H1 (cell line): ENCODE data around the gene CHCHD3. TPM values are rescaled to one million over a fixed set of nuclear protein-coding genes. Genes with fewer than 3 reads are reported as not detected.

Experiments
- CHD7 ChIP-seq: fragments of 300-600 bp; sonication (generic); IDR thresholded peaks from 2 replicates; pipeline ENCODE4 v1.7.1; 2012; ENCODE audit warnings: low read length, moderate library complexity, mild to moderate bottlenecking, inconsistent platforms; ENCODE audit not compliant: insufficient replicate concordance
- CTBP2 ChIP-seq: IDR thresholded peaks from 2 replicates; pipeline ENCODE4 v1.7.0; 2011; ENCODE audit warnings: borderline replicate concordance, mild to moderate bottlenecking, moderate library complexity, mixed read lengths, low read length; ENCODE audit not compliant: insufficient read depth, insufficient read length
- SRF ChIP-seq: IDR thresholded peaks from 2 replicates; pipeline ENCODE4 v1.6.1; 2011; ENCODE audit warnings: mild to moderate bottlenecking, low read depth, low read length, moderate library complexity
- polyA plus RNA-seq, 7 experiments: library from polyadenylated mRNA; depleted of rRNA in 3 of 7; stranded (reverse) in 5 of 7; unstranded in 2 of 7; fragments of >200 nt in 5 of 7; fragments of 200-250 nt in 2 of 7; gene quantifications; 1 replicate in 5 of 7; 2 replicates in 1 of 7; 4 replicates in 1 of 7; pipeline versions ENCODE4 v1.2.1 to v1.2.3, GENCODE V29; 2011 to 2013; ENCODE audit warnings: missing spikeins in 2 of 7, mixed read lengths in 2 of 7
- total RNA-seq: library from RNA; stranded (reverse); fragmentation: NEBNext Ultra II Directional; extraction: Animal tissue kit (Norgen Biotek cat#: 25700); gene quantifications from 2 replicates; pipeline ENCODE4 v1.2.1, GENCODE V29; 2021

CHCHD3 gene
- total and polyA plus RNA-seq, 2 of the 8 experiments (the other 6 are each of a cell fraction or from before 2014, with no cell fraction given), result 42.9 to 137 TPM

GRCh38 chr7:133009426-133010252 lies 72.3 kb downstream of the CHCHD3 start (continued):
- TF ChIP-seq CHD7 (no peak), CTBP2 (no peak), SRF (no peak)
